Keratinocyte (primary cell): ENCODE measurements around the gene PRELP. TPM values are rescaled to one million over a fixed set of nuclear protein-coding genes. Genes with fewer than 3 reads are reported as not detected.

ENCODE experiments used
- DNase-seq: peaks from one replicate; pipeline ENCODE4 v3.0.0-alpha.2; 2011; ENCODE audit warnings: low read depth, missing footprints, low spot score
- FAIRE-seq: peaks from 2 replicates; lab custom pipeline; 2011; peaks lifted over from hg19 to GRCh38; lab: Jason Lieb, UNC
- H2AFZ ChIP-seq: 2 replicates; pipeline ENCODE4 v1.6.0; 2012; ENCODE audit warnings: low read length, control low read depth, inconsistent platforms; ENCODE audit not compliant: control insufficient read depth
- H3K27ac ChIP-seq: 2 replicates; pipeline ENCODE4 v1.5.1; 2011; ENCODE audit warnings: low read length; ENCODE audit not compliant: control insufficient read depth, insufficient read depth
- H3K27me3 ChIP-seq: 3 replicates; pipeline ENCODE4 v1.6.0; 2011; ENCODE audit warnings: low read length; ENCODE audit not compliant: control insufficient read depth, insufficient read depth; ENCODE audit errors: extremely low read depth
- H3K36me3 ChIP-seq, 2 experiments: 2 replicates in 1 of 2; 3 replicates in 1 of 2; pipeline ENCODE4 v1.5.1; 2011; ENCODE audit warnings: low read length in 2 of 2, mild to moderate bottlenecking in 1 of 2; ENCODE audit not compliant: control insufficient read depth in 2 of 2, insufficient read depth in 2 of 2; ENCODE audit errors: extremely low read depth in 1 of 2
- H3K4me1 ChIP-seq: 3 replicates; pipeline ENCODE4 v1.5.1; 2011; ENCODE audit warnings: low read length; ENCODE audit not compliant: control insufficient read depth, insufficient read depth; ENCODE audit errors: extremely low read depth
- H3K4me2 ChIP-seq: 3 replicates; pipeline ENCODE4 v1.6.0; 2011; ENCODE audit warnings: low read depth, low read length; ENCODE audit not compliant: control insufficient read depth, insufficient read depth; ENCODE audit errors: extremely low read depth
- H3K4me3 ChIP-seq, 3 experiments: fragments of 200-600 bp in 1 of 3; sonication (generic) in 1 of 3; 2 replicates in 2 of 3; 3 replicates in 1 of 3; pipeline ENCODE4 v1.5.1; 2011 to 2016; ENCODE audit warnings: low read length in 3 of 3, mild to moderate bottlenecking in 3 of 3, control low read depth in 2 of 3, inconsistent platforms in 1 of 3, low read depth in 1 of 3, mixed read lengths in 1 of 3, mixed run types in 1 of 3, moderate library complexity in 1 of 3; ENCODE audit not compliant: control insufficient read depth in 2 of 3, insufficient read depth in 2 of 3; ENCODE audit errors: extremely low read depth in 1 of 3
- H3K79me2 ChIP-seq: 2 replicates; pipeline ENCODE4 v1.6.0; 2012; ENCODE audit warnings: low read length; ENCODE audit not compliant: control insufficient read depth, insufficient read depth
- H3K9ac ChIP-seq: 3 replicates; pipeline ENCODE4 v1.6.0; 2011; ENCODE audit warnings: low read length; ENCODE audit not compliant: control insufficient read depth, insufficient read depth; ENCODE audit errors: extremely low read depth
- H3K9me1 ChIP-seq: 3 replicates; pipeline ENCODE4 v1.6.0; 2011; ENCODE audit warnings: low read length; ENCODE audit not compliant: control insufficient read depth, insufficient read depth; ENCODE audit errors: extremely low read depth
- H3K9me3 ChIP-seq: 2 replicates; pipeline ENCODE4 v1.5.1; 2012; ENCODE audit warnings: low read depth, low read length; ENCODE audit not compliant: control insufficient read depth
- H4K20me1 ChIP-seq: 3 replicates; pipeline ENCODE4 v1.6.0; 2011; ENCODE audit warnings: low read length; ENCODE audit not compliant: control insufficient read depth, insufficient read depth; ENCODE audit errors: extremely low read depth
- CTCF ChIP-seq, 3 experiments: IDR thresholded peaks in 1 of 3; conservative IDR thresholded peaks in 1 of 3; optimal IDR thresholded peaks in 1 of 3; 2 replicates in 2 of 3; 3 replicates in 1 of 3; pipeline versions ENCODE3 to v1.5.1; 2011; ENCODE audit warnings: low read length in 3 of 3, mild to moderate bottlenecking in 3 of 3, moderate library complexity in 2 of 3, control low read depth in 1 of 3, inconsistent platforms in 1 of 3; ENCODE audit not compliant: insufficient read depth in 2 of 3; ENCODE audit errors: extremely low read depth in 1 of 3
- EZH2 ChIP-seq: IDR thresholded peaks from one replicate; pipeline ENCODE4 v1.6.1; 2012; ENCODE audit warnings: inconsistent platforms, mild to moderate bottlenecking, low read length, moderate library complexity
- dilution Hi-C: fragments of 300-500 bp; cut with MboI; formaldehyde crosslinking; loops from one replicate; pipeline ENCODE4 v1.7.0; 2020; ENCODE audit warnings: low sequenced_read_pairs; ENCODE audit not compliant: extremely low pct_ligation_motif_present
- polyA plus RNA-seq, 5 experiments: library from polyadenylated mRNA; depleted of rRNA in 3 of 5; stranded (reverse) in 3 of 5; stranded (forward) in 1 of 5; unstranded in 1 of 5; fragments of >200 nt; gene quantifications; 1 replicate in 1 of 5; 2 replicates in 3 of 5; 3 replicates in 1 of 5; pipeline versions ENCODE4 v1.2.1 to v1.2.3, GENCODE V29; 2011 to 2012; ENCODE audit warnings: missing spikeins in 2 of 5, low read depth in 1 of 5, low replicate concordance in 1 of 5

The PRELP gene
- polyA plus RNA-seq, 1 donor (not counting 4 experiments of a cell fraction or from before 2014, with no cell fraction given) = 0.01 TPM

GRCh38 chr1:203522237-203522636 lies 46.6 kb downstream of the PRELP start:
- Histone ChIP-seq H3K9me1 (no peaks in the 10 kb centered on the region), H3K27me3 (no peaks in the 10 kb centered on the region), H3K79me2 (no peaks in the 10 kb centered on the region), H2AFZ (no peak overlapping the region), H3K9ac (no peak overlapping the region), H3K4me3 (no peak overlapping the region), H3K4me1 (peaks cover 48% of the 10 kb centered on the region), H3K9me3 (no peaks in the 10 kb centered on the region), H3K4me2 (no peak overlapping the region), H3K27ac (no peak overlapping the region), H3K36me3 (no peaks in the 10 kb centered on the region), H4K20me1 (no peaks in the 10 kb centered on the region)
- FAIRE-seq (no peak), DNase-seq (no peak)
- TF ChIP-seq EZH2 = no peak
- TF ChIP-seq CTCF (optimal IDR thresholded peaks at IDR 0.05 in 1 of 3, IDR thresholded peaks at IDR 0.05 in 1 of 3, conservative IDR thresholded peaks at IDR 0.05 in 1 of 3; ENCODE audit: extremely low read depth in 1 of 3, insufficient read depth in 2 of 3, low read length in 3 of 3) = no peak
- dilution Hi-C loops = no loop called here

GRCh38 chr1:203523667-203524066 lies 48.1 kb downstream of the PRELP start:
- DNase-seq = no peak
- Histone ChIP-seq H3K27ac (no peak overlapping the region), H4K20me1 (no peaks in the 10 kb centered on the region), H3K4me1 (peaks cover 42% of the 10 kb centered on the region), H2AFZ (no peak overlapping the region), H3K79me2 (no peaks in the 10 kb centered on the region), H3K9me1 (no peaks in the 10 kb centered on the region), H3K9ac (no peak overlapping the region), H3K36me3 (no peaks in the 10 kb centered on the region), H3K4me3 (no peak overlapping the region), H3K27me3 (no peaks in the 10 kb centered on the region), H3K9me3 (no peaks in the 10 kb centered on the region), H3K4me2 (no peak overlapping the region)
- TF ChIP-seq CTCF (optimal IDR thresholded peaks at IDR 0.05 in 1 of 3, IDR thresholded peaks at IDR 0.05 in 1 of 3, conservative IDR thresholded peaks at IDR 0.05 in 1 of 3; ENCODE audit: extremely low read depth in 1 of 3, insufficient read depth in 2 of 3, low read length in 3 of 3) = no peak
- no peak for TF ChIP-seq EZH2
- dilution Hi-C loops = no loop called here
- FAIRE-seq = no peak
